ENCODE data around the gene KRT7.

GRCh38 chr12:52187206-52187605 lies 45.8 kb upstream of the KRT7 start:
- no peak for TF ChIP-seq EGR1 (IDR thresholded peaks at IDR 0.05; ENCODE audit: low read depth in 2 of 2)
- TF ChIP-seq TAF1 (conservative IDR thresholded peaks at IDR 0.05): no peak
- TF ChIP-seq FOXA2 (IDR thresholded peaks at IDR 0.05): no peak
- no peak for TF ChIP-seq CTCF (IDR thresholded peaks at IDR 0.05; ENCODE audit: low read depth, low read length, missing input control)
- no peak for TF ChIP-seq GABPA (IDR thresholded peaks at IDR 0.05 in 1 of 2, conservative IDR thresholded peaks at IDR 0.05 in 1 of 2)
- TF ChIP-seq MAX (IDR thresholded peaks at IDR 0.05): no peak

Measured in liver (tissue), 3 donors.